HepG2 (cell line): ENCODE results near the gene NPDC1. TPM values are rescaled to one million over a fixed set of nuclear protein-coding genes. Genes with fewer than 3 reads are reported as not detected.

Source experiments
- AKAP8 ChIP-seq: sonication (generic); formaldehyde crosslinking; IDR thresholded peaks from 2 replicates; pipeline ENCODE4 v1.5.1; 2020; ENCODE audit warnings: mild to moderate bottlenecking, missing genetic modification reagents
- CEBPG ChIP-seq: IDR thresholded peaks from 2 replicates; pipeline ENCODE4 v1.6.1; 2016
- FLYWCH1 ChIP-seq: sonication (generic); formaldehyde crosslinking; IDR thresholded peaks from 2 replicates; pipeline ENCODE4 v1.8.1; 2023; ENCODE audit warnings: mild to moderate bottlenecking, missing genetic modification reagents
- NBN ChIP-seq: fragments of 450-650 bp; conservative IDR thresholded peaks from 2 replicates; pipeline ENCODE4 v1.6.1; 2017
- TARDBP ChIP-seq: sonication (generic); formaldehyde crosslinking; IDR thresholded peaks from 2 replicates; pipeline ENCODE4 v1.8.0; 2022; ENCODE audit warnings: mild to moderate bottlenecking, missing genetic modification reagents
- ZFP82 ChIP-seq: sonication (generic); formaldehyde crosslinking; IDR thresholded peaks from 2 replicates; pipeline ENCODE4 v1.5.1; 2020; ENCODE audit warnings: mild to moderate bottlenecking, missing genetic modification reagents, borderline replicate concordance
- ZNF160 ChIP-seq: sonication (generic); formaldehyde crosslinking; IDR thresholded peaks from 2 replicates; pipeline ENCODE4 v1.8.0; 2022; ENCODE audit warnings: mild to moderate bottlenecking, inconsistent platforms, missing genetic modification reagents
- ZNF292 ChIP-seq: sonication (generic); formaldehyde crosslinking; IDR thresholded peaks from 2 replicates; pipeline ENCODE4 v1.8.1; 2022; ENCODE audit warnings: mild to moderate bottlenecking, low read depth, missing genetic modification reagents, borderline replicate concordance
- ZNF446 ChIP-seq: sonication (generic); formaldehyde crosslinking; IDR thresholded peaks from 2 replicates; pipeline ENCODE4 v1.5.0; 2020; ENCODE audit warnings: mild to moderate bottlenecking, missing genetic modification reagents
- ZNF605 ChIP-seq: sonication (generic); formaldehyde crosslinking; IDR thresholded peaks from 2 replicates; pipeline ENCODE4 v1.8.0; 2022; ENCODE audit warnings: mild to moderate bottlenecking, missing genetic modification reagents
- ZNF737 ChIP-seq: sonication (generic); formaldehyde crosslinking; IDR thresholded peaks from 2 replicates; pipeline ENCODE4 v1.5.0; 2020; ENCODE audit warnings: missing genetic modification reagents, mild to moderate bottlenecking, borderline replicate concordance
- polyA plus RNA-seq, 8 experiments: library from polyadenylated mRNA; depleted of rRNA in 3 of 8; stranded (reverse) in 7 of 8; unstranded in 1 of 8; fragments of >200 nt; fragmentation: Illumina TruSeq in 4 of 8; extraction: Trizol in 4 of 8; gene quantifications; 2 replicates each; pipeline versions ENCODE4 v1.2.1 to v1.2.3, GENCODE V29; 2011 to 2016; ENCODE audit warnings: low read depth in 4 of 8, missing spikeins in 1 of 8, mixed read lengths in 1 of 8; ENCODE audit not compliant: insufficient read depth in 1 of 8
- total RNA-seq, 5 experiments: library from RNA; depleted of rRNA; stranded (reverse); fragments of >200 nt; fragmentation: Illumina TruSeq; extraction: Trizol; gene quantifications; 2 replicates each; pipeline ENCODE4 v1.2.3, GENCODE V29; 2016; ENCODE audit warnings: low read depth in 1 of 5
- TF ChIP-seq, protein P1 (sequence below): sonication (generic); formaldehyde crosslinking; IDR thresholded peaks from 2 replicates; pipeline ENCODE4 v1.4.0; 2020; ENCODE audit warnings: missing genetic modification reagents, borderline replicate concordance
- TF ChIP-seq, protein P2 (sequence below): IDR thresholded peaks from 2 replicates; pipeline ENCODE4 v1.6.1; 2016; ENCODE audit warnings: low read depth, missing genetic modification reagents, missing compliant biosample characterization
- TF ChIP-seq, protein P3 (sequence below): sonication (generic); formaldehyde crosslinking; IDR thresholded peaks from 2 replicates; pipeline ENCODE4 v1.5.1; 2020; ENCODE audit warnings: mild to moderate bottlenecking, missing genetic modification reagents, borderline replicate concordance

The NPDC1 gene
- total and polyA plus RNA-seq, 2 of the 13 experiments (the other 11 are each of a cell fraction or from before 2014, with no cell fraction given) = 0.84 to 5.4 TPM

DNA sequence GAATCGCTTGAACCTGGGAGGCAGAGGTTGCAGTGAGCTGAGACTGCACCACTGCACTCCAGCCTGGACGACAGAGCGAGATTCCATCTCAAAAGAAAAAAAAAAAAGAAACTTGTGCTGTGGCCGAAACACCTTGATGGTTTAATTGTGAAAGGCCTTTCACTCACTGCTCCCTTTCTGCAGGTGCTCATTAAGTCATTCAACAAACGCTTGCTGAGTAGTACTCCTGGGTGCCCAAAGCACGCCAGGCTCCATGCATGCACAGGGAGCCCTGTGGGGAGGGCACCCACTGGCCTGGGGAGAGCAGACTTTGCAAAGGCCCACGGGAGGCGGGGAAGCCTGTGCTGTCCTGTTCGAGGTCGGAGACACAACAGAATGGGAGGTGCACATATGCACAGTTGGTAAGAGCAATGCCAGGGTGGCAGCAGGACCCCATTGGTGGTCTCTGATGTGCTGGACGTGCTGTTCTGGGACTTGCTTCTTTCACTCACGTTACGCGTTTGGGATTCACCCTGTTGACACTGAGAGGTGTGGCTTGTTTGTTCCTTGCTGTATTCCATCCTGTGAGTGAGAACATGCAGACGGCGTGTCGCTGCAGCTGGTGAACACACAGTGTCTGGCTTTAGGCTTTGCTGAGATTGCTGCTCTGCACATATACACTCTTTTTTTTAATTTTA is 10.9 kb upstream of the NPDC1 start (continued):
- TF ChIP-seq, protein P1, sequence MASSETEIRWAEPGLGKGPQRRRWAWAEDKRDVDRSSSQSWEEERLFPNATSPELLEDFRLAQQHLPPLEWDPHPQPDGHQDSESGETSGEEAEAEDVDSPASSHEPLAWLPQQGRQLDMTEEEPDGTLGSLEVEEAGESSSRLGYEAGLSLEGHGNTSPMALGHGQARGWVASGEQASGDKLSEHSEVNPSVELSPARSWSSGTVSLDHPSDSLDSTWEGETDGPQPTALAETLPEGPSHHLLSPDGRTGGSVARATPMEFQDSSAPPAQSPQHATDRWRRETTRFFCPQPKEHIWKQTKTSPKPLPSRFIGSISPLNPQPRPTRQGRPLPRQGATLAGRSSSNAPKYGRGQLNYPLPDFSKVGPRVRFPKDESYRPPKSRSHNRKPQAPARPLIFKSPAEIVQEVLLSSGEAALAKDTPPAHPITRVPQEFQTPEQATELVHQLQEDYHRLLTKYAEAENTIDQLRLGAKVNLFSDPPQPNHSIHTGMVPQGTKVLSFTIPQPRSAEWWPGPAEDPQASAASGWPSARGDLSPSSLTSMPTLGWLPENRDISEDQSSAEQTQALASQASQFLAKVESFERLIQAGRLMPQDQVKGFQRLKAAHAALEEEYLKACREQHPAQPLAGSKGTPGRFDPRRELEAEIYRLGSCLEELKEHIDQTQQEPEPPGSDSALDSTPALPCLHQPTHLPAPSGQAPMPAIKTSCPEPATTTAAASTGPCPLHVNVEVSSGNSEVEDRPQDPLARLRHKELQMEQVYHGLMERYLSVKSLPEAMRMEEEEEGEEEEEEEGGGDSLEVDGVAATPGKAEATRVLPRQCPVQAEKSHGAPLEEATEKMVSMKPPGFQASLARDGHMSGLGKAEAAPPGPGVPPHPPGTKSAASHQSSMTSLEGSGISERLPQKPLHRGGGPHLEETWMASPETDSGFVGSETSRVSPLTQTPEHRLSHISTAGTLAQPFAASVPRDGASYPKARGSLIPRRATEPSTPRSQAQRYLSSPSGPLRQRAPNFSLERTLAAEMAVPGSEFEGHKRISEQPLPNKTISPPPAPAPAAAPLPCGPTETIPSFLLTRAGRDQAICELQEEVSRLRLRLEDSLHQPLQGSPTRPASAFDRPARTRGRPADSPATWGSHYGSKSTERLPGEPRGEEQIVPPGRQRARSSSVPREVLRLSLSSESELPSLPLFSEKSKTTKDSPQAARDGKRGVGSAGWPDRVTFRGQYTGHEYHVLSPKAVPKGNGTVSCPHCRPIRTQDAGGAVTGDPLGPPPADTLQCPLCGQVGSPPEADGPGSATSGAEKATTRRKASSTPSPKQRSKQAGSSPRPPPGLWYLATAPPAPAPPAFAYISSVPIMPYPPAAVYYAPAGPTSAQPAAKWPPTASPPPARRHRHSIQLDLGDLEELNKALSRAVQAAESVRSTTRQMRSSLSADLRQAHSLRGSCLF = no peak
- TF ChIP-seq FLYWCH1 (CRISPR knock-in tag) (no peak), NBN (no peak), ZFP82 (CRISPR knock-in tag) (no peak), ZNF737 (no peak), ZNF605 (CRISPR knock-in tag) (no peak), AKAP8 (CRISPR knock-in tag) (peak; percentile 72; the same call in 1 of the 2 replicates), CEBPG (CRISPR knock-in tag) (no peak), ZNF160 (CRISPR knock-in tag) (no peak), ZNF292 (0 out of 2 replicates have a peak, but pooled peaks have one; percentile 42), TARDBP (CRISPR knock-in tag) (no peak), ZNF446 (CRISPR knock-in tag) (no peak)
- TF ChIP-seq, protein P2, sequence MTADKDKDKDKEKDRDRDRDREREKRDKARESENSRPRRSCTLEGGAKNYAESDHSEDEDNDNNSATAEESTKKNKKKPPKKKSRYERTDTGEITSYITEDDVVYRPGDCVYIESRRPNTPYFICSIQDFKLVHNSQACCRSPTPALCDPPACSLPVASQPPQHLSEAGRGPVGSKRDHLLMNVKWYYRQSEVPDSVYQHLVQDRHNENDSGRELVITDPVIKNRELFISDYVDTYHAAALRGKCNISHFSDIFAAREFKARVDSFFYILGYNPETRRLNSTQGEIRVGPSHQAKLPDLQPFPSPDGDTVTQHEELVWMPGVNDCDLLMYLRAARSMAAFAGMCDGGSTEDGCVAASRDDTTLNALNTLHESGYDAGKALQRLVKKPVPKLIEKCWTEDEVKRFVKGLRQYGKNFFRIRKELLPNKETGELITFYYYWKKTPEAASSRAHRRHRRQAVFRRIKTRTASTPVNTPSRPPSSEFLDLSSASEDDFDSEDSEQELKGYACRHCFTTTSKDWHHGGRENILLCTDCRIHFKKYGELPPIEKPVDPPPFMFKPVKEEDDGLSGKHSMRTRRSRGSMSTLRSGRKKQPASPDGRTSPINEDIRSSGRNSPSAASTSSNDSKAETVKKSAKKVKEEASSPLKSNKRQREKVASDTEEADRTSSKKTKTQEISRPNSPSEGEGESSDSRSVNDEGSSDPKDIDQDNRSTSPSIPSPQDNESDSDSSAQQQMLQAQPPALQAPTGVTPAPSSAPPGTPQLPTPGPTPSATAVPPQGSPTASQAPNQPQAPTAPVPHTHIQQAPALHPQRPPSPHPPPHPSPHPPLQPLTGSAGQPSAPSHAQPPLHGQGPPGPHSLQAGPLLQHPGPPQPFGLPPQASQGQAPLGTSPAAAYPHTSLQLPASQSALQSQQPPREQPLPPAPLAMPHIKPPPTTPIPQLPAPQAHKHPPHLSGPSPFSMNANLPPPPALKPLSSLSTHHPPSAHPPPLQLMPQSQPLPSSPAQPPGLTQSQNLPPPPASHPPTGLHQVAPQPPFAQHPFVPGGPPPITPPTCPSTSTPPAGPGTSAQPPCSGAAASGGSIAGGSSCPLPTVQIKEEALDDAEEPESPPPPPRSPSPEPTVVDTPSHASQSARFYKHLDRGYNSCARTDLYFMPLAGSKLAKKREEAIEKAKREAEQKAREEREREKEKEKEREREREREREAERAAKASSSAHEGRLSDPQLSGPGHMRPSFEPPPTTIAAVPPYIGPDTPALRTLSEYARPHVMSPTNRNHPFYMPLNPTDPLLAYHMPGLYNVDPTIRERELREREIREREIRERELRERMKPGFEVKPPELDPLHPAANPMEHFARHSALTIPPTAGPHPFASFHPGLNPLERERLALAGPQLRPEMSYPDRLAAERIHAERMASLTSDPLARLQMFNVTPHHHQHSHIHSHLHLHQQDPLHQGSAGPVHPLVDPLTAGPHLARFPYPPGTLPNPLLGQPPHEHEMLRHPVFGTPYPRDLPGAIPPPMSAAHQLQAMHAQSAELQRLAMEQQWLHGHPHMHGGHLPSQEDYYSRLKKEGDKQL = no peak
- TF ChIP-seq, protein P3, sequence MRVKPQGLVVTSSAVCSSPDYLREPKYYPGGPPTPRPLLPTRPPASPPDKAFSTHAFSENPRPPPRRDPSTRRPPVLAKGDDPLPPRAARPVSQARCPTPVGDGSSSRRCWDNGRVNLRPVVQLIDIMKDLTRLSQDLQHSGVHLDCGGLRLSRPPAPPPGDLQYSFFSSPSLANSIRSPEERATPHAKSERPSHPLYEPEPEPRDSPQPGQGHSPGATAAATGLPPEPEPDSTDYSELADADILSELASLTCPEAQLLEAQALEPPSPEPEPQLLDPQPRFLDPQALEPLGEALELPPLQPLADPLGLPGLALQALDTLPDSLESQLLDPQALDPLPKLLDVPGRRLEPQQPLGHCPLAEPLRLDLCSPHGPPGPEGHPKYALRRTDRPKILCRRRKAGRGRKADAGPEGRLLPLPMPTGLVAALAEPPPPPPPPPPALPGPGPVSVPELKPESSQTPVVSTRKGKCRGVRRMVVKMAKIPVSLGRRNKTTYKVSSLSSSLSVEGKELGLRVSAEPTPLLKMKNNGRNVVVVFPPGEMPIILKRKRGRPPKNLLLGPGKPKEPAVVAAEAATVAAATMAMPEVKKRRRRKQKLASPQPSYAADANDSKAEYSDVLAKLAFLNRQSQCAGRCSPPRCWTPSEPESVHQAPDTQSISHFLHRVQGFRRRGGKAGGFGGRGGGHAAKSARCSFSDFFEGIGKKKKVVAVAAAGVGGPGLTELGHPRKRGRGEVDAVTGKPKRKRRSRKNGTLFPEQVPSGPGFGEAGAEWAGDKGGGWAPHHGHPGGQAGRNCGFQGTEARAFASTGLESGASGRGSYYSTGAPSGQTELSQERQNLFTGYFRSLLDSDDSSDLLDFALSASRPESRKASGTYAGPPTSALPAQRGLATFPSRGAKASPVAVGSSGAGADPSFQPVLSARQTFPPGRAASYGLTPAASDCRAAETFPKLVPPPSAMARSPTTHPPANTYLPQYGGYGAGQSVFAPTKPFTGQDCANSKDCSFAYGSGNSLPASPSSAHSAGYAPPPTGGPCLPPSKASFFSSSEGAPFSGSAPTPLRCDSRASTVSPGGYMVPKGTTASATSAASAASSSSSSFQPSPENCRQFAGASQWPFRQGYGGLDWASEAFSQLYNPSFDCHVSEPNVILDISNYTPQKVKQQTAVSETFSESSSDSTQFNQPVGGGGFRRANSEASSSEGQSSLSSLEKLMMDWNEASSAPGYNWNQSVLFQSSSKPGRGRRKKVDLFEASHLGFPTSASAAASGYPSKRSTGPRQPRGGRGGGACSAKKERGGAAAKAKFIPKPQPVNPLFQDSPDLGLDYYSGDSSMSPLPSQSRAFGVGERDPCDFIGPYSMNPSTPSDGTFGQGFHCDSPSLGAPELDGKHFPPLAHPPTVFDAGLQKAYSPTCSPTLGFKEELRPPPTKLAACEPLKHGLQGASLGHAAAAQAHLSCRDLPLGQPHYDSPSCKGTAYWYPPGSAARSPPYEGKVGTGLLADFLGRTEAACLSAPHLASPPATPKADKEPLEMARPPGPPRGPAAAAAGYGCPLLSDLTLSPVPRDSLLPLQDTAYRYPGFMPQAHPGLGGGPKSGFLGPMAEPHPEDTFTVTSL (CRISPR knock-in tag) = no peak
